Tibial artery (tissue), 4 donors: ENCODE measurements around the gene GRPEL1.

Source experiments
- DNase-seq, 2 donors: peaks; one replicate each; pipeline ENCODE4 v3.0.0-alpha.2; 2019
- H3K27ac ChIP-seq, 2 donors: fragments of 200-600 bp; sonication (generic) in 1 of 2; 1 replicate in 1 of 2; 2 replicates in 1 of 2; pipeline ENCODE4 v1.5.1; 2018 to 2019; ENCODE audit warnings: mild to moderate bottlenecking in 1 of 2
- H3K27me3 ChIP-seq, 2 donors: fragments of 200-600 bp; sonication (generic) in 1 of 2; one replicate each; pipeline versions ENCODE4 v1.5.1 to v1.6.0; 2016 to 2019
- H3K36me3 ChIP-seq, 3 donors: fragments of 200-600 bp; sonication (generic) in 2 of 3; one replicate each; pipeline ENCODE4 v1.5.1; 2016 to 2019; ENCODE audit warnings: mild to moderate bottlenecking in 2 of 3
- H3K4me1 ChIP-seq, 4 donors: fragments of 200-600 bp; sonication (generic) in 2 of 4; 1 replicate in 3 of 4; 2 replicates in 1 of 4; pipeline ENCODE4 v1.5.1; 2016 to 2019
- H3K4me3 ChIP-seq, 2 donors: fragments of 200-600 bp; sonication (generic) in 1 of 2; 1 replicate in 1 of 2; 2 replicates in 1 of 2; pipeline ENCODE4 v1.5.1; 2018 to 2019; ENCODE audit warnings: mild to moderate bottlenecking in 2 of 2
- H3K9me3 ChIP-seq, 3 donors: fragments of 200-600 bp; sonication (generic) in 1 of 3; one replicate each; pipeline ENCODE4 v1.5.1; 2016 to 2019
- intact Hi-C: fragments of 100-400 bp; cut with DNase I; formaldehyde crosslinking; loops from one replicate; pipeline ENCODE4 v1.15.0; 2023; ENCODE audit warnings: low total_unique reads
- TF ChIP-seq, protein P1 (sequence below), 2 experiments: fragments of 200-600 bp in 1 of 2; fragments of 450-650 bp in 1 of 2; IDR thresholded peaks; one replicate each; pipeline ENCODE4 v1.5.1; 2017 to 2019; ENCODE audit warnings: antibody characterized with exemption in 2 of 2, mild to moderate bottlenecking in 1 of 2, moderate library complexity in 1 of 2

GRPEL1 gene

DNA sequence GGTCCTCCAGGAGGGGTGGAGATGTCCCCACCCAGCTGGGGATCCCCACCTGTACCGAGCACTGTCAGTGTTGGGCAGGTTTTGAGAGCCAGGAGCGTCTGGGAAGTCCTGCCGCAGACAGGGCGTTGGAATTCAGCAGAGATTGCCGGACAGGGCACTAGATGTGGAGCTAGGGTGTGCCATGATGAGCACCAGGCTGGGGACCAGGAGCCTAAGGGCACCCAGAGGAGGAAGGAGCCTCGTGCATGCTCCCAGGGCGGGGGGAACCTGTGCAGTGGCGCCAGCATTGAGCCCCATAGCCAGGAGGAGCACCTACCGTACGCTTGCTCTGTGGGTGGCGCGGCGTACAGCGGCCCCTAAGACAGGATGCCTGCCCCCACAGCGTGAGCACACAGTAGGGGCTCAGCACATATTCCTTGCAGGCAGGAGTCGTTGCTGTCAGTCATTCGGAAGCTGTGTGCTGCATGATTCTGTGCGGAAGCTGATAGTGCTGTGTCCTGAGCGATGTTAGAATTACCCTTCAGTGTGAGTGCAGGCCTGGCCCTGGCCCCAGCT lies 43.5 kb downstream of the GRPEL1 start:
- Histone ChIP-seq H3K4me1 (no peaks in the 10 kb centered on the region), H3K4me3 (no peak overlapping the region)
- no peak for DNase-seq

DNA sequence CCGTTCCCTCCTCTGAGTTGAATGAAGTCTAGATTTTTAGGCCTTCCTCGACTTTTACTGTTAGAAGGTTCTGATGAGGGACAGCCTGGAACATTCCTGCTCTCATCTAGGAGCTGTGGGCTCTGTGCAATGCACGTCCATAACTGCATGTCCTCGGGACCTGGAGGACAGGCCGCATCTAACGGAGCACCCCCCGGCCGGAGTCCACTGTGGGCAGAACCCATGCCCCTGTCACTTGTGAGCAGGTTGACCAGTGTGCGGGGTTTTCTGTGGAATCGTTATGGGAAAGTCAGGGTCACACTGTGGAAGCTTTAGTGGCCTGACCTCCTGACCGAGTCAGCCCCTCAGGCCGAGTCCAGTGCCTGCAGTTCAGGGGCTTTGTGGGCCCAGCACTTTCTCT lies 44.0 kb downstream of the GRPEL1 start:
- Histone ChIP-seq H3K4me3 (no peak overlapping the region), H3K27ac (no peak overlapping the region), H3K4me1 (no peaks in the 10 kb centered on the region), H3K36me3 (peaks cover 12 to 95% (median 53%) of the 10 kb centered on the region in 3 donors), H3K27me3 (no peaks in the 10 kb centered on the region), H3K9me3 (no peaks in the 10 kb centered on the region)
- intact Hi-C loops = no loop called here
- DNase-seq = no peak
- TF ChIP-seq, protein P1, sequence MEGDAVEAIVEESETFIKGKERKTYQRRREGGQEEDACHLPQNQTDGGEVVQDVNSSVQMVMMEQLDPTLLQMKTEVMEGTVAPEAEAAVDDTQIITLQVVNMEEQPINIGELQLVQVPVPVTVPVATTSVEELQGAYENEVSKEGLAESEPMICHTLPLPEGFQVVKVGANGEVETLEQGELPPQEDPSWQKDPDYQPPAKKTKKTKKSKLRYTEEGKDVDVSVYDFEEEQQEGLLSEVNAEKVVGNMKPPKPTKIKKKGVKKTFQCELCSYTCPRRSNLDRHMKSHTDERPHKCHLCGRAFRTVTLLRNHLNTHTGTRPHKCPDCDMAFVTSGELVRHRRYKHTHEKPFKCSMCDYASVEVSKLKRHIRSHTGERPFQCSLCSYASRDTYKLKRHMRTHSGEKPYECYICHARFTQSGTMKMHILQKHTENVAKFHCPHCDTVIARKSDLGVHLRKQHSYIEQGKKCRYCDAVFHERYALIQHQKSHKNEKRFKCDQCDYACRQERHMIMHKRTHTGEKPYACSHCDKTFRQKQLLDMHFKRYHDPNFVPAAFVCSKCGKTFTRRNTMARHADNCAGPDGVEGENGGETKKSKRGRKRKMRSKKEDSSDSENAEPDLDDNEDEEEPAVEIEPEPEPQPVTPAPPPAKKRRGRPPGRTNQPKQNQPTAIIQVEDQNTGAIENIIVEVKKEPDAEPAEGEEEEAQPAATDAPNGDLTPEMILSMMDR (IDR thresholded peaks at IDR 0.05) = no peak

More for the DNA sequence above, 43.5 kb downstream of the GRPEL1 start:
- TF ChIP-seq, protein P1 (IDR thresholded peaks at IDR 0.05) = no peak
- intact Hi-C loops = no loop called here
- no peak overlapping the region for H3K27ac ChIP-seq
- H3K27me3 ChIP-seq = no peaks in the 10 kb centered on the region
- H3K9me3 ChIP-seq = no peaks in the 10 kb centered on the region
- peaks cover 12 to 95% (median 48%) of the 10 kb centered on the region in 3 donors for H3K36me3 ChIP-seq

DNA sequence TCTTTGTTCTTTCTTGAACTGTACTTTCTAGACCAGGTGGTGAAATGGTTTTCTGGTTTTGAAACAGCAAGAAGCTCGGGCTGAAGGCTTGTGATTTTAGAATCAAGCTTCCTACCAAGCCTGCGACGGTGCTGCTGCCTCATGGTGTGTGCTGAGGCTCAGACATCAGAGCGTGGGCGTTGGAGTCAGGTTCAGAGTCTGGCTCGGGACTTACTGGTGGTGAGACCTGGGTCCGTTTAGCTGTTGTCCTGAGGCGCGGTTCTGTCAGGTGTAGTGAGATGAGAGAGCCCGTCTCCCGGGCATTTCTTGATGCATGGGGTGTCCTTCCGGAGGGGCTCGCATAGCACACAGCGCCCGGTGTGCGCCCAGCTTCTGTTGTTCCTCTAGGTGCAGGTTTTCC lies 44.4 kb downstream of the GRPEL1 start:
- H3K4me3 ChIP-seq = no peak overlapping the region
- DNase-seq = no peak
- intact Hi-C loops = no loop called here
- H3K27me3 ChIP-seq = no peaks in the 10 kb centered on the region
- H3K9me3 ChIP-seq = no peaks in the 10 kb centered on the region
- TF ChIP-seq, protein P1 (IDR thresholded peaks at IDR 0.05) = no peak
- H3K27ac ChIP-seq = no peak overlapping the region
- peaks cover 12 to 95% (median 57%) of the 10 kb centered on the region in 3 donors for H3K36me3 ChIP-seq
- H3K4me1 ChIP-seq = no peaks in the 10 kb centered on the region

DNA sequence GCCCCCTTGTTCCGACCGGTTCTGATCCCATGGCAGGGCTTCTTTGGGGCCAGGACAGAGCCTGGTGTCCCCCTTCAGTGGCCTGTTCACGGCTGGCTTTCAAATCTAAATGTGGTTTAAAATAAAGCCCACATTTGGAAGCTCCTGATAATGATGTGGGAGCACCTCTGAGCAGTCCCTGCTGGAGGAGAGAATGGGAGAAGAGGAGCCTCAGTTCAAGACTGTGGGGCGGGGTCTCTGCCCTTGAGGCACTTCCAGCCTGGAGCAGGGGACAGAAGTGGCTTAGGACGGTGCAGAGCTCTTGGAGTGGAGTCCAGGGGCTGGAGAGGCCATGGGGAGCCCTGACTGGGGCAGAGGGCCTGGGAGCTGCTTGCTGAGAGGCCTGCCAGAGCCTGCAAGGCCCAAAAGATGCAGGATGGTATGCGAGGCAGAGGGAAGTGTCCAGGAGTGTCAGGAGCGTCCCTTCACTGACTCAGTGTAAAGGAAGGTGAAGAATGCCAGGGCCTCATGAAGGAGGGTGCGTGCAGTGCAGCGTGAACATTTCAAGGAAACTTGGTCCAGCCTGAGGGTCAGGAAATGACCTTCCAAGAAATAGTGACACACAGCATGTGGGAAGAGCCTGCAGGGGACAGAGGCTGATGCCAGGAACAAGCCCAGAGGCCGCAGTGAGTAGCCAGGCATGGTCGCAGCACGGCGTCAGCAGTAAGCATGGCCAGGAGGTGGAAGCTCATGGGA lies 45.8 kb downstream of the GRPEL1 start:
- H3K27me3 ChIP-seq = no peaks in the 10 kb centered on the region
- TF ChIP-seq, protein P1 (IDR thresholded peaks at IDR 0.05) = no peak
- intact Hi-C loops = no loop called here
- H3K9me3 ChIP-seq = no peaks in the 10 kb centered on the region
- H3K27ac ChIP-seq = no peak overlapping the region
- DNase-seq = no peak
- H3K4me1 ChIP-seq = no peaks in the 10 kb centered on the region
- H3K36me3 ChIP-seq = peaks cover 15 to 98% (median 68%) of the 10 kb centered on the region in 3 donors
- no peak overlapping the region for H3K4me3 ChIP-seq

DNA sequence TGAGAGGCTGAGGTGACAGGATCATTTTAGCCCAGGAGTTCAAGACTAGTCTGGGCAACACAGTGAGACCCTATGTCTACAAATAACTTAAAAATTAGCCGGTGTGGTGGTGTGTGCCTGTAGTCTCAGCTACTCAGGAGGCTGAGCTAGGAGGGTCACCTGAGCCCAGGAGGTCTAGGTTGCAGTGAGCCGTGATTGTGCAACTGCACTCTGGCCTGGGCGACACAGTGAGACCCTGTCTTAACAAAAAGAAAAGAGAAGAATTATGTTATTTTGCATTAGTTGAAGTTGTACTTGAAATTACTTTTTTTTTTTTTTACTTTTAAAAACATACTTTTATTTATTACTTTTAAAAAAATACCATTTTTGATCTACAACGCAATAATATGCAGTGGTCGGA lies 46.5 kb downstream of the GRPEL1 start:
- TF ChIP-seq, protein P1 (IDR thresholded peaks at IDR 0.05) = no peak
- Histone ChIP-seq H3K9me3 (no peaks in the 10 kb centered on the region), H3K27me3 (no peaks in the 10 kb centered on the region), H3K36me3 (peaks cover 21 to 99% (median 75%) of the 10 kb centered on the region in 3 donors), H3K27ac (no peak overlapping the region), H3K4me3 (no peak overlapping the region), H3K4me1 (no peaks in the 10 kb centered on the region)
- intact Hi-C loops = no loop called here
- no peak for DNase-seq
